Measurements from ENCODE around the gene HHATL. TPM values are rescaled to one million over a fixed set of nuclear protein-coding genes. Genes with fewer than 3 reads are reported as not detected.

Gene HHATL
- total and polyA plus RNA-seq, 5 donors from 2014 or later, result not detected

- H3K4me1 ChIP-seq (ENCODE audit: control insufficient read depth, insufficient read depth, low read length, poor library complexity, severe bottlenecking), result no peaks in the 10 kb centered on the region
- H3K9me3 Mint-ChIP-seq, result no peaks in the 10 kb centered on the region
- H3K27ac ChIP-seq (ENCODE audit: insufficient read depth, low read length, poor library complexity, severe bottlenecking), result no peak overlapping the region
- H3K36me3 Mint-ChIP-seq, result no peaks in the 10 kb centered on the region
- no peaks in the 10 kb centered on the region for H3K27me3 Mint-ChIP-seq
- no peaks in the 10 kb centered on the region for H3K27me3 ChIP-seq (ENCODE audit: control insufficient read depth, insufficient read depth, low read length)
- H3K36me3 ChIP-seq (ENCODE audit: control insufficient read depth, insufficient read depth, low read length), result no peaks in the 10 kb centered on the region
- ATAC-seq (ENCODE audit: low read depth in 2 of 2) (no peak), DNase-seq (no peak)
- H3K4me3 Mint-ChIP-seq, result no peak overlapping the region
- no peak overlapping the region for H3K4me3 ChIP-seq (ENCODE audit: low read depth, low read length)
- H3K4me1 Mint-ChIP-seq, result peaks cover 0 to 2% (median under 1%) of the 10 kb centered on the region in 4 donors
- no peaks in the 10 kb centered on the region for H3K9me3 ChIP-seq (ENCODE audit: control insufficient read depth in 2 of 2, low read length in 2 of 2)
- peak overlapping the region in 1 of 3 donors; percentile 75 for H3K27ac Mint-ChIP-seq
Observed at GRCh38 chr3:42660131-42660715, 42.4 kb downstream of the HHATL start.

- Histone ChIP-seq H3K9me3 (ENCODE audit: control insufficient read depth in 2 of 2, low read length in 2 of 2) (no peaks in the 10 kb centered on the region), H3K36me3 (ENCODE audit: control insufficient read depth, insufficient read depth, low read length) (no peaks in the 10 kb centered on the region), H3K4me1 (ENCODE audit: control insufficient read depth, insufficient read depth, low read length, poor library complexity, severe bottlenecking) (peaks cover 6% of the 10 kb centered on the region), H3K4me3 (ENCODE audit: low read depth, low read length) (no peak overlapping the region), H3K27ac (ENCODE audit: insufficient read depth, low read length, poor library complexity, severe bottlenecking) (no peak overlapping the region), H3K27me3 (ENCODE audit: control insufficient read depth, insufficient read depth, low read length) (no peaks in the 10 kb centered on the region)
- Mint-ChIP-seq H3K4me3 (no peak overlapping the region), H3K27me3 (no peaks in the 10 kb centered on the region), H3K4me1 (peaks cover 0 to 2% (median under 1%) of the 10 kb centered on the region in 4 donors), H3K36me3 (no peaks in the 10 kb centered on the region), H3K9me3 (no peaks in the 10 kb centered on the region), H3K27ac (peak overlapping the region in 1 of 3 donors; percentile 75)
- ATAC-seq (ENCODE audit: low read depth in 2 of 2), result no peak
- DNase-seq, result no peak
Observed at GRCh38 chr3:42659451-42660130, 43.0 kb downstream of the HHATL start.

DNA sequence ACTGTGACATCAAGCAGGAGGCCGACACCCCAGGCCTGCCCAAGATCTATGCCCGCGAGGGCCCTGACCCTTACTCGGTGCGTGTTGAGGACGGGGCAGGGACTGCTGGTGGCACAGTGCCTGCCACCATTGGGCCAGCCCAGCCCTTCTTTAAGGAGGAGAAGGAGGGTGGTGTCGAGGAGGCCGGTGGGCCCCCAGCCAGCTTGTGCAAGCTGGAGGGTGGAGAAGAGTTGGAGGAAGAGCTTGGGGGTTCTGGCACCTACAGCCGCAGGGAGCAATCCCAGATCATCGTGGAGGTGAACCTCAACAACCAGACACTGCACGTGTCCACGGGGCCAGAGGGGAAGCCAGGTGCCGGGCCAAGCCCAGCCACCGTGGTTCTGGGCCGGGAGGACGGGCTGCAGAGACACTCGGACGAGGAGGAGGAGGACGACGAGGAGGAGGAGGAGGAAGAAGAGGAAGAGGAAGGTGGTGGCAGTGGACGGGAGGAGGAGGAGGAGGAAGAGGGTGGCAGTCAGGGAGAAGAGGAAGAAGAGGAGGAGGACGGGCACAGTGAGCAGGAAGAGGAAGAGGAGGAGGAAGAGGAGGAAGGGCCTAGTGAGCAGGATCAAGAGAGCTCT, 43.7 kb downstream of the HHATL start:
- peaks cover 1% of the 10 kb centered on the region for H3K27me3 Mint-ChIP-seq
- ATAC-seq (ENCODE audit: low read depth in 2 of 2) (no peak), DNase-seq (no peak)
- Histone ChIP-seq H3K9me3 (ENCODE audit: control insufficient read depth in 2 of 2, low read length in 2 of 2) (no peaks in the 10 kb centered on the region), H3K27me3 (ENCODE audit: control insufficient read depth, insufficient read depth, low read length) (no peaks in the 10 kb centered on the region), H3K4me3 (ENCODE audit: low read depth, low read length) (no peak overlapping the region), H3K36me3 (ENCODE audit: control insufficient read depth, insufficient read depth, low read length) (no peaks in the 10 kb centered on the region), H3K27ac (ENCODE audit: insufficient read depth, low read length, poor library complexity, severe bottlenecking) (no peak overlapping the region), H3K4me1 (ENCODE audit: control insufficient read depth, insufficient read depth, low read length, poor library complexity, severe bottlenecking) (peaks cover 9% of the 10 kb centered on the region)
- peaks cover 0 to 2% (median under 1%) of the 10 kb centered on the region in 4 donors for H3K4me1 Mint-ChIP-seq
- no peak overlapping the region for H3K27ac Mint-ChIP-seq
- H3K9me3 Mint-ChIP-seq, result no peaks in the 10 kb centered on the region
- H3K36me3 Mint-ChIP-seq, result no peaks in the 10 kb centered on the region
- H3K4me3 Mint-ChIP-seq, result no peak overlapping the region

DNA sequence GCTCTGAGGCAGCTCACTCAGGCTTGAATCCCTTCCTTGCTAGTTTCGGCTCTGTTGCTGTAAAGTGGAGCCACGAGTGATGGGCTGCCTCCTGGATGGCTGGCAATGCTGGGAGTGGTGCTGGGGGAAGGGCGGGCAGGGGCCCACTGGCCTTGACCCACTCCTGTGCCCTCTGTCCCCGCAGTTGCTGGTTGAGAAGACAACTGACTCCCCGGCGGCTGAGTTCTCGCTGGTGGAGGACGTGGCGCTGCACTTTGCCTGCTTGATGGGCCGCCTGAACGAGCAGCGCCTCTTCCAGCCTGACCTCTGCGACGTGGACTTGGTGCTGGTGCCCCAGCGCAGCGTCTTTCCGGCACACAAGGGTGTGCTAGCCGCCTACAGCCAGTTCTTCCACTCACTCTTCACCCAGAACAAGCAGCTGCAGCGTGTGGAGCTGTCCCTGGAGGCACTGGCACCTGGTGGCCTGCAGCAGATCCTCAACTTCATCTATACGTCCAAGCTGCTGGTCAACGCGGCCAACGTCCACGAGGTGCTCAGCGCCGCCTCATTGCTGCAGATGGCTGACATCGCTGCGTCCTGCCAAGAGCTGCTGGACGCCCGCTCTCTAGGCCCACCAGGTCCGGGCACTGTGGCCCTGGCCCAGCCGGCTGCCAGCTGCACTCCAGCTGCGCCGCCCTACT, 44.4 kb downstream of the HHATL start:
- Histone ChIP-seq H3K4me3 (ENCODE audit: low read depth, low read length) (no peak overlapping the region), H3K27ac (ENCODE audit: insufficient read depth, low read length, poor library complexity, severe bottlenecking) (no peak overlapping the region), H3K27me3 (ENCODE audit: control insufficient read depth, insufficient read depth, low read length) (no peaks in the 10 kb centered on the region), H3K4me1 (ENCODE audit: control insufficient read depth, insufficient read depth, low read length, poor library complexity, severe bottlenecking) (peaks cover 15% of the 10 kb centered on the region), H3K36me3 (ENCODE audit: control insufficient read depth, insufficient read depth, low read length) (no peaks in the 10 kb centered on the region), H3K9me3 (ENCODE audit: control insufficient read depth in 2 of 2, low read length in 2 of 2) (no peaks in the 10 kb centered on the region)
- ATAC-seq (ENCODE audit: low read depth in 2 of 2), result no peak
- H3K36me3 Mint-ChIP-seq, result no peaks in the 10 kb centered on the region
- H3K27me3 Mint-ChIP-seq, result peaks cover 6% of the 10 kb centered on the region
- H3K27ac Mint-ChIP-seq, result no peak overlapping the region
- H3K9me3 Mint-ChIP-seq, result no peaks in the 10 kb centered on the region
- H3K4me3 Mint-ChIP-seq, result peak overlapping the region in 1 of 4 donors; percentile 56
- DNase-seq, result no peak
- H3K4me1 Mint-ChIP-seq, result peaks cover 0 to 6% (median 1%) of the 10 kb centered on the region in 4 donors

- peak overlapping the region in 1 of 4 donors; percentile 56 for H3K4me3 Mint-ChIP-seq
- no peak for DNase-seq
Observed at GRCh38 chr3:42657675-42658074, 44.9 kb downstream of the HHATL start.

GRCh38 chr3:42656680-42657610, 45.7 kb downstream of the HHATL start:
- H3K27ac ChIP-seq (ENCODE audit: insufficient read depth, low read length, poor library complexity, severe bottlenecking), result no peak overlapping the region
- H3K4me1 Mint-ChIP-seq, result peaks cover 0 to 9% (median 5%) of the 10 kb centered on the region in 4 donors
- no peak overlapping the region for H3K27ac Mint-ChIP-seq
- H3K4me3 Mint-ChIP-seq, result no peak overlapping the region
- H3K27me3 ChIP-seq (ENCODE audit: control insufficient read depth, insufficient read depth, low read length), result no peaks in the 10 kb centered on the region
- H3K36me3 Mint-ChIP-seq, result no peaks in the 10 kb centered on the region
- no peaks in the 10 kb centered on the region for H3K9me3 Mint-ChIP-seq
- H3K36me3 ChIP-seq (ENCODE audit: control insufficient read depth, insufficient read depth, low read length), result no peaks in the 10 kb centered on the region
- no peak for DNase-seq
- H3K4me1 ChIP-seq (ENCODE audit: control insufficient read depth, insufficient read depth, low read length, poor library complexity, severe bottlenecking), result peaks cover 18% of the 10 kb centered on the region
- H3K9me3 ChIP-seq (ENCODE audit: control insufficient read depth in 2 of 2, low read length in 2 of 2), result no peaks in the 10 kb centered on the region
- H3K27me3 Mint-ChIP-seq, result peaks cover 16% of the 10 kb centered on the region
- H3K4me3 ChIP-seq (ENCODE audit: low read depth, low read length), result no peak overlapping the region
- no peak for ATAC-seq (ENCODE audit: low read depth in 2 of 2)

More at GRCh38 chr3:42657675-42658074, 44.9 kb downstream of the HHATL start:
- Histone ChIP-seq H3K27me3 (ENCODE audit: control insufficient read depth, insufficient read depth, low read length) (no peaks in the 10 kb centered on the region), H3K4me1 (ENCODE audit: control insufficient read depth, insufficient read depth, low read length, poor library complexity, severe bottlenecking) (peaks cover 15% of the 10 kb centered on the region), H3K27ac (ENCODE audit: insufficient read depth, low read length, poor library complexity, severe bottlenecking) (no peak overlapping the region), H3K9me3 (ENCODE audit: control insufficient read depth in 2 of 2, low read length in 2 of 2) (no peaks in the 10 kb centered on the region), H3K36me3 (ENCODE audit: control insufficient read depth, insufficient read depth, low read length) (no peaks in the 10 kb centered on the region), H3K4me3 (ENCODE audit: low read depth, low read length) (no peak overlapping the region)
- no peaks in the 10 kb centered on the region for H3K36me3 Mint-ChIP-seq
- no peak for ATAC-seq (ENCODE audit: low read depth in 2 of 2)
- H3K4me1 Mint-ChIP-seq, result peaks cover 0 to 9% (median 5%) of the 10 kb centered on the region in 4 donors
- H3K9me3 Mint-ChIP-seq, result no peaks in the 10 kb centered on the region
- peaks cover 11% of the 10 kb centered on the region for H3K27me3 Mint-ChIP-seq
- H3K27ac Mint-ChIP-seq, result no peak overlapping the region
